Effector CD8-positive, alpha-beta T cell (primary cell): ENCODE data around the gene WDR81.

Source experiments
- DNase-seq: peaks from one replicate; lab custom pipeline; 2025; lab: John Stamatoyannopoulos, UW

The WDR81 gene

DNA sequence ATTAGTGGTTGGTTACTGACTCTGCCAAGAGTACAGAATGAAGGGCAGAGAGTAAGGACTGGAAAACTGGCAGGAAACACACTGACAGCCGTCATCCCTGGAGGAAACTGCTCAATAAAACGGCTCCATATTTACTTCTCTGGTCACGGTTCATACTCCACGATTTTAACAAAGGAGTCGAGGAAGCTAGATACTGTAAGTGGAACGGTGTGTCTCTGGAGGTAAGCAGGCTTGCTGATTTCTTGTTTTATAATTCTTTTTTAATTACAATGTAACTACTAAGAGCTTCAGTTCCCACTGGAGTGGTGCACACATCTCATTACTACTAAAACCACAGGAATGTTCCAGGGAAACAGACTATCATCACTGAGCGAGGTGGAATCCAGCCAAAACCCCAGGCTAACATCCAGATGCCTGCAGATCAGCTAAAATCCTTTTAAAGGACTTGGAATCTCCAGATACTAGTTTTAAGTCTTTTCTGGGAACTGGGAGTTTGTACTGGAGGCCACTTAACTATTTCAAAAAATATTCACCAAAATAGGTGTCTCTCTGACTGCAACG lies 55.1 kb downstream of the WDR81 start:
- DNase-seq = no peak

DNA sequence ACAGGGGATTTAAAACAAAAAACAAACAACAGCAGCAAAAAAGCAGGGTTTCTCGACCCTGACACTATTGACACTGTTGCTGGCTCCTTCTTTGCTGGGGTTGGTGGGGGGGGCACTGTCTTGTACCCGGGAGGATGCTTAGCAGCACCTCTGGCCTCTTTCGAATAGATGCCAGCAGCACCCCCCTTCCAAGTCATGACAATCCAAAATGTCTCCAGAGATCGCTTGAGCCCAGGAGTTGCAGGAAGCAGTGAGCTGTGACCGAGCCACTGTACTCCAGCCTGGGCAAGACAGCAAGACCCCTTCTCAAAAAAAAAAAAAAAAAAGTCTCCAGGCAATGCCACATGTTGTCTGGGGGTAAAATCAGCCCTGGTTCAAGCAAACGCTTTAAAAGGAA lies 57.7 kb downstream of the WDR81 start:
- no peak for DNase-seq

- no peak for DNase-seq
Measured at GRCh38 chr17:1783271-1783670, 58.8 kb downstream of the WDR81 start.

DNA sequence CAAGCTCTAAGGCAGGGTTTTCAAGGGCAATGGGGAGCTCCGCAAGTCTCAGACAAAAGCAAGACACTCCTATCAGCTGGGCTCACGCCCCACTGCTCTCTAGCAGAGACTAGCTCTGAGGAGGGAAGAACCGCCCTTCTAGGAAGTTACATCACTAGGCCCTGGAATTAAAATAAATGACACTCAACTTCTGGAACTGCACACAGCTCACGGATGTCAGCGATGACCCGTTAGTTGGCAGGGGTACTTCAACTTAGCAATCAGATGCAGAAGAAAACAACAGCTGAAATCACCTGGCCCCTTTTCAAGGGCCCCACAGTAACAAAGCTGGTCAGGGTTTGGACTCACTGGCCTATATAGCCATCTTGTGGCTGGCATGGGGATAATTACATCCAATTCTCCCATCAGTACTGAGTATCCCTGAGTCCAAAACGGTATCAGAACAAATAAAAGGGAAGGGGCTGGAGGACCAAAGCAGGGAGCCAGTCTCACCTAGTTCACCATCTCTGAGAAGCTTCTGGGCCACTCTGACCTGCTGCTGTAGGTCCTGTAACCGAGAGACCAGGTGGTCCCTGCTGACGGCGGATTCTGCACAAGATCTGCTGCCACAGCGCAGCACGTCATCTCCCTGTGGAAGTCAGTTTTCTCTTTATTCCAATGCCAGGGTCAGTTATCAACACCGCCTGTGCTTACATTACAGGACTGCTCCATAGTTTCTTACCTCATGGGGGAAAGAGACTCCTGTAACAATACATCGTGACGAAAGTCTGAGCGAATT lies 59.5 kb downstream of the WDR81 start:
- DNase-seq = no peak

DNA sequence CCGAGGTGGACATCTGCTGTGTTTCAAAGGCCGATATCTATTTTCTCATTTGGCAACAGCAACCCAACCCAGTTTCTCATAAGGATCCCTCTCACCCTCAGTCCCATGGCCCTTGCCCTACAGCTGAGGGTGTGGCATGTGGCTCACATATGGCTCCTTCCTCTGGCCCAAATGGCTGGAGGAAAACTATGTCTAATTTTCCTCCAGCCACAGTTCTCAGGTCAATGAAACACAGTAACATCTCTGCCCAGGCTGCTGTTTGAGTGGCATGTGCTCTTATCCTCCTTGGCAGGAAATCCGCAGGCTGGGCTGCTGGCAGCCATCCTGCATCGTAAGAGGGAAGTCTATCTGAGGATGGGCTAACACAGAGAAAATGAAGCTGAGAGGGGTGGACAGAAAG lies 61.4 kb downstream of the WDR81 start:
- DNase-seq = no peak

DNA sequence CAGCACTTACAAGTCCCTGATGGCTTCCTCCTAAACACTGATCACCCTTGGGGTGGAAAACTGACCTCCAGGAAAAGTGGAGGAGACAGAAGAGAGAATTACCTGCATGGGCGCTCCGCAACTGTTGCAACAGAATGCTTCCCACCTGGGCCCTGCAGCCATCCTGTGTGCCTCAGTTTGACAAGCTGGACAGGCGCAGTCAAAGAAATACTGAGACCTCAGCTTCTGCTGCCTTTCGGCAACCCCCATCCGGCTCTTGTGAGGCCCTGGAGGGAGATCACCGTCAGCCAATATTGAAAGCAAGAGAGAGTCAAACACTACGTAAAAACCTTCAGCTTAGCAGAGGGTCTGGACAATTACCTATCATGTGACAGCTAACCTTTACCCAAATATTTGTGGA lies 62.2 kb downstream of the WDR81 start:
- no peak for DNase-seq

DNA sequence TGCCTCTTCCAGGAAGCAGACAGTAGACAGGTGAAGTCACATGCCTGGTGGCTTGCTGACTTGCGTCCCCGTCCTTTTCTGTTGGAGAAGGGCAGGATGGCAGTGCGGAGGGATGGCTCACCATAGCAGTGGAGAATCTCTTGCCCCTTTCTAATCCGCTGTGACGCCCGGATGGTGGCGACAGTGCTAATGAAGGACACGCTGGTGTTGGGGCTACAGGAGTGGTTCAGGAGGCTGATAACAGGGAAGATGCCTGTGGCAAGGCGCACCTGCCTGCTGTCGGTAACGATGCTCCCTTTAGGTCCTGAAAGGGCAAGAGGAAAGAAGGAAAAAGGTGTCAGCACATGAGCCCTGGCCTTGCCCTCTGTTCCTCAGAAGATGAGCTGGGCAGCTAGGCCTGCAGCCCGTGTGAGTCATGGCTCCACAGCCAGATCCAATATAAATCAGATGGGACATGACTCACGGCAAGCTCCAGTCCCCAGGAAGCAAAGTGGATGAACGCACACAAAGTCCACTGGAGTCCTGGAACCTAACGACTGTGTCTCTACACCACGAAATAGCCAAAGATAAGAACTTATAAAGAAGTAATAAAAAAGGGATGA lies 62.9 kb downstream of the WDR81 start:
- DNase-seq = no peak
